Activated naive CD4-positive, alpha-beta T cell treated with anti-CD3 and anti-CD28 coated beads for 36 hours (primary cell): ENCODE data around the gene EPHB3. TPM values are rescaled to one million over a fixed set of nuclear protein-coding genes. Genes with fewer than 3 reads are reported as not detected.
A peak's percentile ranks its signal among the peaks of the same experiment; 100 is the strongest.

ENCODE experiments used
- CTCF ChIA-PET: fragments of 350-600 bp; sonication (Branson Sonifier 250); formaldehyde crosslinking; loops from one replicate; lab custom pipeline; 2021; ENCODE audit warnings: antibody characterized with exemption; lab: Charles Lee
- DNase-seq: peaks from one replicate; pipeline ENCODE4 v3.0.0-alpha.2; 2020
- H3K27ac Mint-ChIP-seq: one replicate; pipeline ENCODE4 v1.8.0; 2021; ENCODE audit warnings: mild to moderate bottlenecking, mixed read lengths
- H3K27me3 Mint-ChIP-seq: one replicate; pipeline ENCODE4 v1.8.0; 2021; ENCODE audit warnings: low read depth, mixed read lengths
- H3K36me3 Mint-ChIP-seq: one replicate; pipeline ENCODE4 v1.8.0; 2021; ENCODE audit warnings: low read depth, mixed read lengths
- H3K4me1 Mint-ChIP-seq: one replicate; pipeline ENCODE4 v1.8.0; 2021; ENCODE audit warnings: low read depth, mixed read lengths
- H3K4me3 Mint-ChIP-seq: one replicate; pipeline ENCODE4 v1.8.0; 2021; ENCODE audit warnings: mild to moderate bottlenecking, moderate library complexity, mixed read lengths
- H3K9me3 Mint-ChIP-seq: one replicate; pipeline ENCODE4 v1.8.0; 2021; ENCODE audit warnings: mixed read lengths
- intact Hi-C: fragments of 100-400 bp; cut with micrococcal nuclease; formaldehyde crosslinking; loops from one replicate; pipeline ENCODE4 v1.15.1; 2023
- total RNA-seq, 2 experiments: library from RNA; stranded (reverse); gene quantifications; one replicate each; pipeline ENCODE4 v1.2.3, GENCODE V29; 2021

Gene EPHB3
- total RNA-seq, 2 experiments from 2014 or later, result not detected

DNA sequence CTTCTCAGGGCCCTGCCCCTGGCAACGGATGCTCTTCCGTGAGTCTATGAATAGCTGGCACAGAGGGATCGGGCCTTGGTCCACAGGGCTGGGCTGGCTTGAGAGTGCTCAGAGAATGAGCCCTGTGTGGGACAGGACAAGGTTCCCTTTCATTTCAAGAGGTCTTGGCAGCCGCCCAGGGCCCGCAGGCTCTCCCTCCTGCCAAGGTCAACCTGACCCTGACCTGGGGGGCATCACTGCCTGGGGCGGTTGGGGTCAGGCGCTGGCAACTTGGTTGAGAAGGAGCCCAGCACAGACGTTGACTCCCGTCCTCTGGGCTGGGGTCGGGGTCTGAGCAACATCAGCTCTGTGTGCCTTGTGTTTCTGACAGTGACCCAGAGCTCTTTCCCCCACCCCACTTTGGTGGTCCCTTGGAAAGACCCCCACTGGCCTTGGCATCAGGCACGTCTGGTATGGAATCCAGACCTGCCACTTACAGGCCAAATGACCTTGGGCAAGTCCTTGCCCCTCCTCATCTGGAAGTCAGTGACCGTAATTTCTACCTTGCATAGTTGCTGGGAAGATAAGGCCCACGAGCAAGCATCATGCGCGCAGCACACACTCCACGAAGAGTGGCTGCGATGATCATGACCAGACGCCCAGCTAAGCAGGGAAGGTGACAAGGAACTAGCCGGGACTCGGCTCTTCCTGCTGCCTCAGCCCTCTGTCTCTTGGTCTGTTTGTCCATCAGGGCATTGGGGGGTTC lies 36.4 kb downstream of the EPHB3 start:
- no peaks in the 10 kb centered on the region for H3K9me3 Mint-ChIP-seq
- no peak overlapping the region for H3K27ac Mint-ChIP-seq
- peaks cover 8% of the 10 kb centered on the region for H3K4me1 Mint-ChIP-seq
- intact Hi-C loops, result no loop called here
- no peak overlapping the region for H3K4me3 Mint-ChIP-seq
- CTCF ChIA-PET, result no interaction called here
- no peaks in the 10 kb centered on the region for H3K36me3 Mint-ChIP-seq
- peaks cover 20% of the 10 kb centered on the region for H3K27me3 Mint-ChIP-seq
- no peak for DNase-seq

- CTCF ChIA-PET, result no interaction called here
- H3K4me3 Mint-ChIP-seq, result no peak overlapping the region
- H3K27ac Mint-ChIP-seq, result no peak overlapping the region
- H3K4me1 Mint-ChIP-seq, result peaks cover 12% of the 10 kb centered on the region
- intact Hi-C loops, result no loop called here
- no peak for DNase-seq
- no peaks in the 10 kb centered on the region for H3K36me3 Mint-ChIP-seq
- no peaks in the 10 kb centered on the region for H3K9me3 Mint-ChIP-seq
- peaks cover 25% of the 10 kb centered on the region for H3K27me3 Mint-ChIP-seq
These were observed 37.0 kb downstream of the EPHB3 start for GRCh38 chr3:184598574-184598927.

- CTCF ChIA-PET, result no interaction called here
- Mint-ChIP-seq H3K27me3 (peaks cover 29% of the 10 kb centered on the region), H3K27ac (no peak overlapping the region), H3K36me3 (no peaks in the 10 kb centered on the region), H3K4me3 (no peak overlapping the region), H3K9me3 (no peaks in the 10 kb centered on the region), H3K4me1 (peaks cover 15% of the 10 kb centered on the region)
- intact Hi-C loops, result no loop called here
- DNase-seq, result no peak
These were observed 37.6 kb downstream of the EPHB3 start for GRCh38 chr3:184599143-184599542.

- CTCF ChIA-PET, result interaction anchor here (2.0 kb wide), 1 partner anchor 40 kb away, joined by 5 read pairs; no protein-coding TSS in a partner anchor
- Mint-ChIP-seq H3K9me3 (no peaks in the 10 kb centered on the region), H3K36me3 (no peaks in the 10 kb centered on the region), H3K27ac (no peak overlapping the region), H3K4me3 (no peak overlapping the region), H3K27me3 (peaks cover 42% of the 10 kb centered on the region), H3K4me1 (peaks cover 18% of the 10 kb centered on the region)
- intact Hi-C loops, result no loop called here
- no peak for DNase-seq
These were observed 39.2 kb downstream of the EPHB3 start for GRCh38 chr3:184600685-184601377.

GRCh38 chr3:184601576-184602371 lies 40.2 kb downstream of the EPHB3 start:
- H3K36me3 Mint-ChIP-seq, result no peaks in the 10 kb centered on the region
- CTCF ChIA-PET, result interaction anchor here (0.6 to 2.0 kb wide), 3 partner anchors 41 to 125 kb away, joined by 3 to 5 read pairs (median 4); no protein-coding TSS in a partner anchor
- no peaks in the 10 kb centered on the region for H3K9me3 Mint-ChIP-seq
- H3K27ac Mint-ChIP-seq, result no peak overlapping the region
- intact Hi-C loops, result no loop called here
- no peak overlapping the region for H3K4me3 Mint-ChIP-seq
- peaks cover 45% of the 10 kb centered on the region for H3K27me3 Mint-ChIP-seq
- H3K4me1 Mint-ChIP-seq, result peaks cover 18% of the 10 kb centered on the region
- no peak for DNase-seq

DNA sequence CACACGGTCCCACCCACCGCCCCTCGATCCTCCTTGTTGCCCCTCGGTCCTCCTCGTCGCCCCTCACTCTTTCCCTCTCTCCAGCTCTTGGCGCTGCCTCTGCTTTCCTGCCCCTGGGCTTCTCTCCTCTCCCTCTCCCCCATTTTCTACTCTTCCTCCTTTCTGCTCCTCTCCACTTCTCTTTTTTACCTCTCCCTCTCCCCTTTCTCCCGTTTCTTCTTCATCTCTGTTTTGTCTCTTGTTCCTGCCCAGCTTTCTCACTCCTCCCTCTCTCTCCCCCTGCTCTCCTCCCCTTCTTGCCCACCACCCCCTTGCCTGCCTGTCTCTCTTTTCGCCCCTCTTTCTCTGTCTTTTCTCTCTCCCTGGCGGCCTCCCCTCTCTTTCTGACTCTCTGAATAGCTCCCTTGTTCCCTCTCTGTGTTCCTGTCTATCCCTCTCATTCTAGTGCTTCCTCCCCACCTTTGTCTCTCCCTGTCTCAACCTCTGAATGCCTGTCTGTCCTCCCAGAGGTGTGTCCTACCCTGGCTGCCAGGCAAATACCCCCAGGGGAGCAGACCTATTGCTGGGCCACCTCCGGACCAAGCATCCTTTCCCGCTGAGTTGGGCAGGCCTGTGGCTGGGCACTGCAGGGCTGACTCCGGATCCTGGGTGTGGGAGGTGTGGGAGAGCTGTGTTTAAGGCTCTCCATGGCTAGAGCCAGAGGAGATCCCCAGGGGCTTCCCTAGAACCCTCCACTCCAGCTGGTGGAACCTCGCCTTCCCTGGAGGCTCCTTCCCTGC lies 41.0 kb downstream of the EPHB3 start:
- peaks cover 21% of the 10 kb centered on the region for H3K4me1 Mint-ChIP-seq

GRCh38 chr3:184603151-184604030 lies 41.8 kb downstream of the EPHB3 start:
- Mint-ChIP-seq H3K9me3 (no peaks in the 10 kb centered on the region), H3K36me3 (no peaks in the 10 kb centered on the region), H3K4me3 (no peak overlapping the region), H3K27ac (no peak overlapping the region), H3K27me3 (peaks cover 45% of the 10 kb centered on the region), H3K4me1 (peaks cover 29% of the 10 kb centered on the region)
- CTCF ChIA-PET, result no interaction called here
- intact Hi-C loops, result no loop called here
- no peak for DNase-seq

More for the DNA sequence above, 41.0 kb downstream of the EPHB3 start:
- Mint-ChIP-seq H3K27ac (no peak overlapping the region), H3K27me3 (peaks cover 45% of the 10 kb centered on the region), H3K4me3 (no peak overlapping the region), H3K9me3 (no peaks in the 10 kb centered on the region), H3K36me3 (no peaks in the 10 kb centered on the region)
- intact Hi-C loops, result no loop called here
- DNase-seq, result no peak
- CTCF ChIA-PET, result interaction anchor here (0.6 to 0.7 kb wide), 2 partner anchors 44 to 124 kb away, joined by 3 to 4 read pairs; no protein-coding TSS in a partner anchor

- Mint-ChIP-seq H3K36me3 (no peaks in the 10 kb centered on the region), H3K27me3 (peaks cover 45% of the 10 kb centered on the region), H3K4me1 (peaks cover 33% of the 10 kb centered on the region), H3K4me3 (no peak overlapping the region), H3K9me3 (no peaks in the 10 kb centered on the region), H3K27ac (no peak overlapping the region)
- DNase-seq, result no peak
- CTCF ChIA-PET, result no interaction called here
- intact Hi-C loops, result no loop called here
These were observed 42.5 kb downstream of the EPHB3 start for GRCh38 chr3:184604039-184604601.

- intact Hi-C loops, result no loop called here
- peaks cover 45% of the 10 kb centered on the region for H3K27me3 Mint-ChIP-seq
- DNase-seq, result no peak
- no peaks in the 10 kb centered on the region for H3K36me3 Mint-ChIP-seq
- CTCF ChIA-PET, result no interaction called here
- no peaks in the 10 kb centered on the region for H3K9me3 Mint-ChIP-seq
- no peak overlapping the region for H3K4me3 Mint-ChIP-seq
- peaks cover 33% of the 10 kb centered on the region for H3K4me1 Mint-ChIP-seq
- no peak overlapping the region for H3K27ac Mint-ChIP-seq
These were observed 43.2 kb downstream of the EPHB3 start for GRCh38 chr3:184604615-184605290.

GRCh38 chr3:184608209-184608608 lies 46.6 kb downstream of the EPHB3 start:
- Mint-ChIP-seq H3K4me3 (no peak overlapping the region), H3K9me3 (no peaks in the 10 kb centered on the region), H3K4me1 (peaks cover 23% of the 10 kb centered on the region), H3K27me3 (peaks cover 23% of the 10 kb centered on the region), H3K36me3 (no peaks in the 10 kb centered on the region), H3K27ac (no peak overlapping the region)
- peak; percentile 31 for DNase-seq
- CTCF ChIA-PET, result interaction anchor here (0.5 kb wide), 1 partner anchor 166 kb away, joined by 3 read pairs; no protein-coding TSS in a partner anchor
- intact Hi-C loops, result no loop called here
